ENCODE results near the gene PNKP. TPM values are rescaled to one million over a fixed set of nuclear protein-coding genes. Genes with fewer than 3 reads are reported as not detected.
"Not testable (repeated sequence)": the region's sequence is repeated elsewhere in the genome, so short reads cannot be mapped to it uniquely, and the experiment has no call there.

PNKP gene
- total RNA-seq, 2 donors from 2014 or later: 62.3 to 76.7 TPM

GRCh38 chr19:49837009-49837310, 30.4 kb downstream of the PNKP start:
- DNase-seq: no peak
- ATAC-seq: no peak
- intact Hi-C loops (cut with DNase I, micrococcal nuclease): no loop called here

GRCh38 chr19:49836176-49837008, 31.0 kb downstream of the PNKP start:
- DNase-seq (no peak), ATAC-seq (no peak)
- intact Hi-C loops (cut with DNase I, micrococcal nuclease): no loop called here

DNA sequence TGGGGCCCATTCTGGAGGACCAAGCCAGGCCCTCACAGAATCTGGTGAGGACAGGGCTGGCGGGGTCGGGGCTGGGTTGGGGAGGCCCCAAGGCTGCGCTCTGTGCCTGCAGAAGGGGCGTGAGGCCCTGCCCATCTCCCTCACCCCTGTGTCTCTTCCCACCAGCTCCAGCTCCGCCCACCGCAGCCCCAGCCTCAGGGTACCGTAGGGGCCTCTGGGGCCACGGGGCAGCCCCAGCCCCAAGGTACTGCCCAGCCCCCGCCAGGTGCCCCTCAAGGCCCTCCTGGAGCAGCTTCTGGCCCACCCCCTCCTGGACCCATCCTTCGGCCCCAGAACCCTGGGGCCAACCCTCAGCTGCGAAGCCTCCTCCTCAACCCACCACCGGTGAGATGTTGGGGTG, 31.8 kb downstream of the PNKP start:
- DNase-seq: no peak
- ATAC-seq: peak; percentile 11
- intact Hi-C loops (cut with DNase I, micrococcal nuclease): no loop called here

DNA sequence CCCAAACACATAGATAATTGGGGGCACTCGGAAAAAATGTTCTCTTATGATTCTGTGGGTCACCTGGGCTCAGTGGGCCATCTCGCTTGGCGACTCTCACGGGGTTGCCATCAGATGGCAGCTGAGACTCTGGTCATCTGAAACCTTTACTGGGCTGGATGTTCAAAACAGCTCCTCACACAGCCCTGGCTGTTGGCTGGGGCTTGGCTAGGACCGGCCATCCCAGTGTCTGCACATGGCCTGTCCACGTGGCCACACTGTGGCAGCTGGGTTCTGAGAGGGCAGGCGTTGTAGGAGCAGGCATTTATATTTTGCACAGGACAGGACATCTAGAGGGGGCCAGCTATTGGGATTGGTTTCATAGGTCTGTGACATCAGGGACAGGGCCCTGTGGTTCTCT, 33.8 kb downstream of the PNKP start:
- intact Hi-C loops (cut with DNase I, micrococcal nuclease): no loop called here
- ATAC-seq (no peak), DNase-seq (no peak)

- ATAC-seq: no peak
- intact Hi-C loops (cut with DNase I, micrococcal nuclease): no loop called here
- no peak for DNase-seq
Measured at GRCh38 chr19:49832556-49832955, 34.8 kb downstream of the PNKP start.

GRCh38 chr19:49831592-49831991, 35.8 kb downstream of the PNKP start:
- DNase-seq: no peak
- intact Hi-C loops (cut with DNase I, micrococcal nuclease): no loop called here
- no peak for ATAC-seq

DNA sequence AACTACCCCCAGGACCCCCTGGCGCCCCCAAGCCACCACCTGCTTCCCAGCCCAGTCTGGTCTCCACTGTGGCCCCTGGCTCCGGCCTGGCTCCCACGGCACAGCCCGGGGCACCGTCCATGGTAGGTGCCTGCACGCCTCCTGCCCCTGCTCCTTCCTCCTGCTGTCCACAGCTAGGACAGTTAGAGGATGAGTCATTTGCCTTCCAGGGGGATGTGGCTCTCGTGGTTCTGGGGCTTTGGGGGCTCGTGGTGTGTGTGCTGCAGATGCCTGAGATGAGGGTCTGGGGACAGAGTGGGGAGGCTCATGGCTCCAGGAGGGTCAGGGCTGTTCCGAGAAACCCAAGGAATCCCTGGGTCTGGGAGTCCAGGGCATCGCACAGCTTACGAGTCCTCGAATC, 36.6 kb downstream of the PNKP start:
- intact Hi-C loops (cut with DNase I, micrococcal nuclease): no loop called here
- ATAC-seq (no peak), DNase-seq (no peak)

DNA sequence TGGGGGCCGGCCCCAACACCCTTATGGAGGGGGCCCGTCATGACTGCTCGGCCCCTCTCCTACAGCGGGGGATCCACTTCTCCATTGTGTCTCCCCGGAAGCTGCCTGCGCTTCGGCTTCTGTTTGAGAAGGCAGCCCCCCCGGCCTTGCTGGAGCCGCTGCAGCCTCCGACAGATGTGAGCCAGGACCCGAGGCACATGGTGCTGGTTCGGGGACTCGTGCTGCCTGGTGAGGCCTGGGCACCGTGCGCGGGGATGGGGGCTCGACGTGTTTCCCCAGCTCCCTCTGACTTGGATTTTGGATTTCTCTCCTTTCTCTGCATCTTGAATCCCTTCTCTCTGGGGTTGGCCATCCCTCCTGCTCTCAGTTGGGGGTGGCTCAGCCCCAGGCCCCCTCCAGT, 37.7 kb downstream of the PNKP start:
- ATAC-seq (no peak), DNase-seq (no peak)
- intact Hi-C loops (cut with DNase I, micrococcal nuclease): no loop called here

- intact Hi-C loops (cut with DNase I, micrococcal nuclease): no loop called here
- ATAC-seq (no peak), DNase-seq (no peak)
Measured at GRCh38 chr19:49829200-49829599, 38.2 kb downstream of the PNKP start.

DNA sequence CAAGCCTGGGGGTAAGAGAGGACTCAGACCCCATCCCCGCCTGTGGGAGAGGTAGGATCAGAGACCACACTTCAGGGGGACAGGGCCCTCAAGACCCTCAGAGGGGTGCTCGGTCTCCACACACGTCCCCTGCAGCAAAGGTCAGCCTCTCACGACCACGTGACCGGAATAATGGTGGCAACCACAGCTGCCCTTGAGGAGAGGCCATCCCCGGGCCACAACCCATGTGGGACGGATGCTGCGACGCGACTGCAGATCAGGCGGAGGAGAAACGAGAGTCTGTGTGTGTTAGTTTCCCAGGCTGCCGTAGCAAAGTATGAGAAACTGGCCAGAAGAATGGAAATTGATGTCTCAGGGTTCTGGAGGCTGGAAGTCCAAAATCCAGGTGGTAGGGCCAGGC, 40.3 kb downstream of the PNKP start:
- ATAC-seq (no peak), DNase-seq (no peak)
- intact Hi-C loops (cut with DNase I, micrococcal nuclease): no loop called here

- intact Hi-C loops (cut with DNase I, micrococcal nuclease): no loop called here
- no peak for DNase-seq
- no peak for ATAC-seq
Measured at GRCh38 chr19:49824662-49825061, 42.7 kb downstream of the PNKP start.

DNA sequence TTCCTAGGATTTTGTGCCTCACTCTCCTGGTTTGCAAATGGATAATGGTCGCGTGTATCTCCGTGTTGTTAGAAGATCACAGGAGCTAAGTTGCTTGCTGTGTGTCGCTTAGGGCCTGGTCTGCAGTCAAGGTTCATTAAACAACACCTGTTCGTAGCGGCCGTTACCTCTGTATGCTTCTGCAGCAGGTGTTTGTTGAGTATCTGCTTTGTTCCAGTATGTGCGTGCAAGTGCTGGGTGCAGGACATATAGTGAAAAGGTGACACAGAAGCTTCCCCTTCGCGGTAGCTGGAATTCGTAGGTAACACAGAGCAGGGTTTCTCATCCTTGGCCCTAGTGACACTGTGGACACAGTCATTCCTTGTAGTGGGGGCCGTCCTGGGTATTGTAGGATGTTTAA, 43.9 kb downstream of the PNKP start:
- ATAC-seq: no peak
- DNase-seq: no peak
- intact Hi-C loops (cut with DNase I, micrococcal nuclease): no loop called here

- ATAC-seq (no peak), DNase-seq (no peak)
- intact Hi-C loops (cut with DNase I, micrococcal nuclease): no loop called here
Measured at GRCh38 chr19:49820125-49820524, 47.3 kb downstream of the PNKP start.

GRCh38 chr19:49819452-49820115, 47.8 kb downstream of the PNKP start:
- DNase-seq; ATAC-seq; intact Hi-C loops (cut with DNase I, micrococcal nuclease): not testable (repeated sequence)

DNA sequence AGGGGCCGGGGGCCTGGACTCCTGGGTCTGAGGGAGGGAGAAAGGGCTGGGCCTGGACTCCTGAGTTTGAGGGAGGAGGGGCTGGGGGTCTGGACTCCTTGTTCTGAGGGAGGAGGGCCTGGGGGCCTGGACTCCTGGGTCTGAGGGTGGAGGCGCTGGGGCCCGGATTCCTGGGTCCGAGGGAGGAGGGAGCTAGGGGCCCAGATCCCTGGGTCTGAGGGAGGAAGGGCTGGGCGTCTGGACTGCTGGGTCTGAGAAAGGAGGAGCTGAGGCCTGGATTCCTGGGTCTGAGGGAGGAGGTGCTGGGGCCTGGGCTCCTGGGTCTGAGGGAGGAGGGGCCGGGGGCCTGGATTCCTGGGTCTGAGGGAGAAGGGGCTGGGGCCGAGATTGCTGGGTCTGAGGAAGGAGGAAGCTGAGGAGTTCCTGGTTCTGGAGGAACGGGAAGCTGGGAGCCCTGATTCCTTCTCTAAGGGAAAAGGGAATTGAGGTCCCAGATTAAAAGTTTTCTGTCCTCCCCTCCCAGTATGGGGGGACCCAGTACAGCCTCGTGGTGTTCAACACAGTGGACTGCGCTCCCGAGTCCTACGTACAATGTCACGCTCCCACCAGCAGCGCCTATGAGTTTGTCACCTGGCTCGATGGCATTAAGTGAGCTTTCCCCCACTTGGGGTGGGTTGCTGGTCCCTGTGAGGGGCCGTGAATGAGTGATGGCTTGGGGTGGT, 48.6 kb downstream of the PNKP start:
- intact Hi-C loops (cut with DNase I, micrococcal nuclease): no loop called here
- DNase-seq: peak in 1 of 2 donors; percentile 31
- ATAC-seq: peak; percentile 5

DNA sequence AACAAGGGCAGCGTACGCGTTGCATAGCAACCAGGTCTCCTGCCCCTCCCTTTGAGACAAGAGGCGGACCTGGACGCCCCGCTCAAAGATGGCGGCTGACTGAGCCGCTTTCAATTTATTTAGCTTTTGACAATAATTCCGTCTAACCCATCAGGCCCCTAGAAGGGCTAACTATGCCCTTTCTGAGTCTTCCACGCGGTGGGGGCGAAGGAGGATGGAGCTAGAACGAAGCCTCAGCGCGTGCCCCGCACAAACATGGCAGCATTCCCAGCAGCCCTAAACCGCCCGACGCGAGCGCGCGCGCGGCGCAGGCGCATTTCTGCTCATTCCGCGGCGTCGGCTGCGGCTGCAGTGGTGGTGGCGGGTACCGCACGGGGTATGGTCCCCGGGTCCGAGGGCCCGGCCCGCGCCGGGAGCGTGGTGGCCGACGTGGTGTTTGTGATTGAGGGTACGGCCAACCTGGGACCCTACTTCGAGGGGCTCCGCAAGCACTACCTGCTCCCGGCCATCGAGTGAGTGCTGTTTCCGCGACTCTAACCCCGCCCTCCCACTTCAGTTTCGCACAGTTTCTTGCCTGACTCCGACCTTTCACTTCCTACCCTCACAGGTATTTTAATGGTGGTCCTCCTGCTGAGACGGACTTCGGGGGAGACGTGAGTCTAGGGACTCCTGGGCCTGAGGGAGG, 49.3 kb downstream of the PNKP start, which contains the start of gene MED25:
Gene MED25, plus strand, starts transcription at position 326 of the 685 bp plus-strand sequence. Its CDS starts 53 bp downstream, at position 379.
- ATAC-seq (peak; percentile 82), DNase-seq (peak; percentile 73 to 91)
- intact Hi-C loops (cut with DNase I, micrococcal nuclease): no loop called here

DNA sequence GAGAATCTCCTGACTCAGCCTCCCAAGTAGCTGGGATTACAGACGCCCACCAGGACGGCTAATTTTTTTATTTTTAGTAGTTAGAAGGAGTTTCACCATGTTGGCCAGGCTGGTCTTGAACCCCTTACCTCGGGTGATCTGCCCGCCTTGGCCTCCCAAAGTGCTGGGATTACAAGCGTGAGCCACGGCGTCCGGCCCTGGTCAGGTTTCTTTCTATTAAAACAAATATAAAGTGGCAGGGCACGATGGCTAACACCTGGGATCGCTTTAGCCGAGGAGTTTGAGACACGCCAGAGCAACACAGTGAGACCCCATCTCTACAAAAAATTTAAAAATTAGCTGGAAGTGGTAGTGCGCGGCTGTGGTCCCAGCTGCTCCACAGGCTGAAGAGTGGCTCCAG, 50.8 kb downstream of the PNKP start:
- intact Hi-C loops (cut with DNase I, micrococcal nuclease): no loop called here
- DNase-seq: no peak

GRCh38 chr19:49814010-49814409, 53.4 kb downstream of the PNKP start:
- intact Hi-C loops (cut with DNase I, micrococcal nuclease): no loop called here
- DNase-seq (no peak), ATAC-seq (no peak)

More for the DNA sequence above, 50.8 kb downstream of the PNKP start:
- ATAC-seq: no peak

All from left colon (tissue), 2 donors.